NCI-H1417 (cell line): Measurements from ENCODE around the gene FOXB1.

ENCODE experiments used
- DNase-seq, 3 experiments: peaks; one replicate each; lab custom pipeline; 2025; lab: John Stamatoyannopoulos, UW

Gene FOXB1

GRCh38 chr15:60004009-60004845, at the start of gene FOXB1:
Gene FOXB1, plus strand, starts transcription at chr15:60004311. Its CDS starts 653 bp downstream, at chr15:60004964.
- no peak for DNase-seq

GRCh38 chr15:59958288-59958687, 45.8 kb upstream of the FOXB1 start:
- DNase-seq: no peak

- no peak for DNase-seq
These were observed 43.8 kb upstream of the FOXB1 start for GRCh38 chr15:59960318-59960717.

- DNase-seq: no peak
These were observed 40.8 kb upstream of the FOXB1 start for GRCh38 chr15:59963322-59963721.

GRCh38 chr15:59963925-59964324, 40.2 kb upstream of the FOXB1 start:
- DNase-seq: no peak

GRCh38 chr15:59965741-59966140, 38.4 kb upstream of the FOXB1 start:
- no peak for DNase-seq

- DNase-seq: no peak
These were observed 37.8 kb upstream of the FOXB1 start for GRCh38 chr15:59966262-59966661.

- no peak for DNase-seq
These were observed 35.8 kb upstream of the FOXB1 start for GRCh38 chr15:59968314-59968713.

- DNase-seq: no peak
These were observed 31.9 kb upstream of the FOXB1 start for GRCh38 chr15:59972241-59972640.

- no peak for DNase-seq
These were observed 27.4 kb upstream of the FOXB1 start for GRCh38 chr15:59976480-59977271.

GRCh38 chr15:59991834-59992233, 12.3 kb upstream of the FOXB1 start:
- DNase-seq: peak; percentile 57 to 97 (median 75)

- peak in 1 of 3 experiments; percentile 6 for DNase-seq
These were observed 10.9 kb upstream of the FOXB1 start for GRCh38 chr15:59993041-59993750.

GRCh38 chr15:59993950-59994401, 10.1 kb upstream of the FOXB1 start:
- DNase-seq: no peak

- no peak for DNase-seq
These were observed 9.6 kb upstream of the FOXB1 start for GRCh38 chr15:59994526-59994887.

GRCh38 chr15:59994888-59995557, 9.1 kb upstream of the FOXB1 start:
- DNase-seq: no peak

GRCh38 chr15:59995568-59996297, 8.4 kb upstream of the FOXB1 start:
- DNase-seq: no peak

- no peak for DNase-seq
These were observed 7.6 kb upstream of the FOXB1 start for GRCh38 chr15:59996298-59997041.

- peak; percentile 51 to 98 (median 96) for DNase-seq
These were observed 6.9 kb upstream of the FOXB1 start for GRCh38 chr15:59997070-59997701.

GRCh38 chr15:59998305-59998949, 5.7 kb upstream of the FOXB1 start:
- DNase-seq: peak; percentile 59 to 94 (median 73)
